Loucy (cell line): Measurements from ENCODE around the gene BCO2.
"Not testable (repeated sequence)": the region's sequence is repeated elsewhere in the genome, so short reads cannot be mapped to it uniquely, and the experiment has no call there.

ENCODE experiments used
- H2AFZ ChIP-seq: fragments of 200-600 bp; sonication (generic); 2 replicates; pipeline ENCODE4 v1.6.0; 2016; ENCODE audit warnings: antibody characterized with exemption, mild to moderate bottlenecking, low read length, moderate library complexity
- H3F3A ChIP-seq: fragments of 200-600 bp; 2 replicates; pipeline ENCODE4 v1.6.0; 2016; ENCODE audit warnings: antibody characterized with exemption, low read depth, mild to moderate bottlenecking
- H3K27me3 ChIP-seq: fragments of 200-600 bp; sonication (generic); 2 replicates; pipeline ENCODE4 v1.6.1; 2014; ENCODE audit warnings: low read length, mild to moderate bottlenecking; ENCODE audit not compliant: insufficient read depth, poor library complexity, severe bottlenecking
- H3K36me3 ChIP-seq: fragments of 200-600 bp; sonication (generic); 2 replicates; pipeline ENCODE4 v1.6.1; 2016; ENCODE audit warnings: low read length; ENCODE audit not compliant: insufficient read depth
- H3K4me1 ChIP-seq: fragments of 200-600 bp; sonication (generic); 2 replicates; pipeline ENCODE4 v1.5.1; 2014; ENCODE audit warnings: low read length, mild to moderate bottlenecking; ENCODE audit not compliant: insufficient read depth, poor library complexity, severe bottlenecking
- H3K4me2 ChIP-seq: fragments of 200-600 bp; sonication (generic); 2 replicates; pipeline ENCODE4 v1.6.0; 2014; ENCODE audit warnings: antibody characterized with exemption, low read length, low read depth, mild to moderate bottlenecking; ENCODE audit not compliant: poor library complexity, severe bottlenecking
- H3K4me3 ChIP-seq: fragments of 200-600 bp; sonication (generic); 2 replicates; pipeline ENCODE4 v1.5.1; 2014; ENCODE audit warnings: low read length, mild to moderate bottlenecking, mixed read lengths; ENCODE audit not compliant: poor library complexity, severe bottlenecking
- H3K79me2 ChIP-seq: fragments of 200-600 bp; sonication (generic); 2 replicates; pipeline ENCODE4 v1.6.1; 2014; ENCODE audit warnings: low read length; ENCODE audit not compliant: insufficient read depth
- H3K9ac ChIP-seq: fragments of 200-600 bp; sonication (generic); 2 replicates; pipeline ENCODE4 v1.6.0; 2014; ENCODE audit warnings: mild to moderate bottlenecking, low read depth, low read length, moderate library complexity; ENCODE audit not compliant: poor library complexity, severe bottlenecking
- H3K9me2 ChIP-seq: fragments of 200-600 bp; sonication (generic); replicated peaks from 2 replicates; pipeline ENCODE4 v1.6.1; 2016; ENCODE audit warnings: low read depth, low read length, mixed read lengths
- H3K9me3 ChIP-seq: fragments of 200-600 bp; sonication (generic); 2 replicates; pipeline ENCODE4 v1.6.1; 2014; ENCODE audit warnings: mild to moderate bottlenecking, antibody characterized with exemption, low read length, low read depth; ENCODE audit not compliant: insufficient read depth
- H4K20me1 ChIP-seq: fragments of 200-600 bp; sonication (generic); 2 replicates; pipeline ENCODE4 v1.6.0; 2014; ENCODE audit warnings: antibody characterized with exemption, low read length, mild to moderate bottlenecking; ENCODE audit not compliant: insufficient read depth, poor library complexity, severe bottlenecking
- EZH2phosphoT487 ChIP-seq: fragments of 200-600 bp; IDR thresholded peaks from 2 replicates; pipeline ENCODE4 v1.6.1; 2018; ENCODE audit warnings: antibody characterized with exemption, mild to moderate bottlenecking, moderate library complexity, borderline replicate concordance
- TF ChIP-seq, protein P1 (sequence below): fragments of 200-600 bp; sonication (generic); conservative IDR thresholded peaks from 2 replicates; pipeline ENCODE4 v1.5.1; 2014; ENCODE audit warnings: mild to moderate bottlenecking, antibody characterized with exemption, low read length

BCO2 gene

DNA sequence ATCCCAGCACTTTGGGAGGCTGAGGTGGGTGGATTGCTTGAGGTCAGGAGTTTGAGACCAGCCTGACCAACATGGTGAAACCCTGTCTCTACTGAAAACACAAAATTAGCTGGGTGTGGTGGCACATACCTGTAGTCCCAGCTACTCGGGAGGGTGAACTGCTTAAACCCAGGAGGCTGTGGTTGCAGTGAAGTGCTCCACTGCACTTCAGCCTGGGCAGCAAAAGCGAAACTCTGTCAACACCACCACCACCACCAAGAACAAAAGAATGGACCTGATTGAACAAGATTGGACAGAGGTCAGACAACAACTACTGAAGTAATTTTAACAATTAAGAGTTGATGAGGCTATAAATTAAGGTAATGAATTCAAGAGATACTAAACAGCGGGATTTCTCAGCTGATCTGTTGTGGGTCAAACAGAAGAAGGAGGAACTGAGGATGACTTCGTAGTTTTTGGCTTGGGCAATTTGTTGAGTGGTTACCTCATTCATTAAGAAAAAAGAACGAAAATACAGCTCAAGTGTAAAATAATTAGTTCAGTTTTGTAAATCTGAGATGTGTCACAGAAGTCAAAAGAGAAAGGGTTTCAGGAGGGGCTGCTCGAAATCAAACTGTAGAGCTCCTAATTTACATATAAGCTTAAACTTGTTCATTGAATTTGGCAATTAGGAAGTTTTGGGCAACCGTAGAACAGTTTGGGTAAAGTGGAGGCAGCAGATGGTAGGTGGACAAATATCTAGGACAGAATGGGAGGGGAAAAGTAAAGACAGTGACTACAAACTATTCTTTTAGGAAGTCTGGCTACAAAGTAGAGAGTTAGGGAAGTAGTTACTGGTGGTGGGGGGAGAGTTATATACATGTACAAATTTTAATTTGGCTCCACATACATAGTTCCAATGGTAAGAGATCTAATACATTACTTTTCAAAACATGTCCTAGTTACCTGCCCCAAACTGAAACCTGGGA is 15.9 kb upstream of the BCO2 start:
- no peak overlapping the region for H3K4me2 ChIP-seq
- 0 out of 2 replicates have a peak overlapping the region, but pooled peaks have one; percentile 11 for H2AFZ ChIP-seq
- TF ChIP-seq EZH2phosphoT487 = no peak
- TF ChIP-seq, protein P1, sequence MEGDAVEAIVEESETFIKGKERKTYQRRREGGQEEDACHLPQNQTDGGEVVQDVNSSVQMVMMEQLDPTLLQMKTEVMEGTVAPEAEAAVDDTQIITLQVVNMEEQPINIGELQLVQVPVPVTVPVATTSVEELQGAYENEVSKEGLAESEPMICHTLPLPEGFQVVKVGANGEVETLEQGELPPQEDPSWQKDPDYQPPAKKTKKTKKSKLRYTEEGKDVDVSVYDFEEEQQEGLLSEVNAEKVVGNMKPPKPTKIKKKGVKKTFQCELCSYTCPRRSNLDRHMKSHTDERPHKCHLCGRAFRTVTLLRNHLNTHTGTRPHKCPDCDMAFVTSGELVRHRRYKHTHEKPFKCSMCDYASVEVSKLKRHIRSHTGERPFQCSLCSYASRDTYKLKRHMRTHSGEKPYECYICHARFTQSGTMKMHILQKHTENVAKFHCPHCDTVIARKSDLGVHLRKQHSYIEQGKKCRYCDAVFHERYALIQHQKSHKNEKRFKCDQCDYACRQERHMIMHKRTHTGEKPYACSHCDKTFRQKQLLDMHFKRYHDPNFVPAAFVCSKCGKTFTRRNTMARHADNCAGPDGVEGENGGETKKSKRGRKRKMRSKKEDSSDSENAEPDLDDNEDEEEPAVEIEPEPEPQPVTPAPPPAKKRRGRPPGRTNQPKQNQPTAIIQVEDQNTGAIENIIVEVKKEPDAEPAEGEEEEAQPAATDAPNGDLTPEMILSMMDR = no peak
- H3K27me3 ChIP-seq = no peaks in the 10 kb centered on the region
- H3K79me2 ChIP-seq = no peaks in the 10 kb centered on the region
- H3K36me3 ChIP-seq = no peaks in the 10 kb centered on the region
- no peaks in the 10 kb centered on the region for H4K20me1 ChIP-seq
- no peaks in the 10 kb centered on the region for H3K9me2 ChIP-seq
- no peak overlapping the region for H3K9ac ChIP-seq
- H3K4me1 ChIP-seq = no peaks in the 10 kb centered on the region
- H3K4me3 ChIP-seq = no peak overlapping the region
- no peaks in the 10 kb centered on the region for H3K9me3 ChIP-seq
- no peaks in the 10 kb centered on the region for H3F3A ChIP-seq

DNA sequence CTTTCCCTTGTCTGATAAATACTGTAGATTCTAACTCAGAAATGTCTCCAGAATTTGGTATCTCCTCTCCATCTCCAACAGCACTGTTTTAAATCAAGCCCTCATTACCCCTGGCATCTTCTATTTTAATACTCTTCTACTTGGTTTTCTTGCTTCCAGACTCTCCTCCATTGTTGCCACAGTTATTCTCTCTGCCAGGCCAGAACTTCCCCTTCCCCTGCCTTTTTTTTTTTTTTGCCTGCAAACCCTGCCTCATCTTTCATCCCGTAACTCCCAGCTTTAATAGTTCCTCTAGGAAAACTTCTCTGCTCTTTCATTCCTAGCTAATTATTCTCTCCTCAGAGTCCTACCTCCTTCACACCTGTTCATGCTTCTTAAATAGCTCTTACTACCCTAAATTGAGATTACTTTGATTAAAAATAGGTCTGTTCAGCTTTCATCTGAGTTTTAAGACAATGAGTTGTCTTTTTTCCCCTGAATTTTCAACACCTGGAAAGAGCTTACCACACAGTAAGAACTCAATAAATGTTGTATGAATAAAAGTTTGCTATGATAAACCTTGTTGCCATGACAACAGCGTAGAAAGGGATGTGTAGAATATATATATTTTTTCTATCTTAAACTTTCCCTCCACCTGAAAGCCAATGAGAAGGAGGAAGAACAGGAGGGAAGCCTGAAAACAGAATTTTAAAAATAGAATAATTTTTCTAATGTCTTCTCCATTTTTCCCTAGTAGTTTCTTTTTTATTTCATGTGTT is 15.0 kb upstream of the BCO2 start:
- H3K4me2 ChIP-seq = no peak overlapping the region
- no peaks in the 10 kb centered on the region for H3F3A ChIP-seq
- TF ChIP-seq, protein P1 = no peak
- no peak for TF ChIP-seq EZH2phosphoT487
- H3K9ac ChIP-seq = no peak overlapping the region
- peaks cover 9% of the 10 kb centered on the region for H3K4me1 ChIP-seq
- H2AFZ ChIP-seq = 0 out of 2 replicates have a peak overlapping the region, but pooled peaks have one; percentile 11
- no peaks in the 10 kb centered on the region for H3K27me3 ChIP-seq
- no peaks in the 10 kb centered on the region for H3K79me2 ChIP-seq
- no peaks in the 10 kb centered on the region for H3K9me2 ChIP-seq
- no peak overlapping the region for H3K4me3 ChIP-seq
- no peaks in the 10 kb centered on the region for H3K36me3 ChIP-seq
- no peaks in the 10 kb centered on the region for H4K20me1 ChIP-seq
- no peaks in the 10 kb centered on the region for H3K9me3 ChIP-seq

DNA sequence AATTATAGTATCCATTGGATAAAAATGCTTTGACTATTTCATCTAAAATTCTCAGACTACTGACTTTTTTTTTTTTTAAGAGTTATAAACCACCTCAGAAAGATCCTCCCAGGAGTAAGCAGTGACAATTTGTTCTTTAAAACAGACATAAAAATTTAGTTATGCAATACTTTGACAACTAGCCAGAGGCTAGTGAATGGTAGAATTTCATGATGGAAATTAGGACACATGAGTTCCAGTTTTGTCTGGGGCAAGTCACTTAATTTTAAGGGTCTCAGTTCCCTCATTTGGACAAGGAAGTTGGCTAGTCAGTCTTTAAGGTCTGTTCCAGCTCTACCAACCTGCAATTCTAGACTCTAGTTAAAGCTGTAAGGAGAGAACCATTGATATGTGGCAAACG is 14.3 kb upstream of the BCO2 start:
- Histone ChIP-seq H3K27me3 (no peaks in the 10 kb centered on the region), H3K4me1 (peaks cover 11% of the 10 kb centered on the region), H3K4me3 (no peak overlapping the region), H3K79me2 (no peaks in the 10 kb centered on the region), H2AFZ (no peak overlapping the region), H3K9me2 (no peaks in the 10 kb centered on the region), H3K4me2 (no peak overlapping the region), H3K36me3 (no peaks in the 10 kb centered on the region), H3F3A (no peaks in the 10 kb centered on the region), H3K9me3 (no peaks in the 10 kb centered on the region), H3K9ac (no peak overlapping the region), H4K20me1 (no peaks in the 10 kb centered on the region)
- TF ChIP-seq, protein P1 = no peak
- no peak for TF ChIP-seq EZH2phosphoT487

DNA sequence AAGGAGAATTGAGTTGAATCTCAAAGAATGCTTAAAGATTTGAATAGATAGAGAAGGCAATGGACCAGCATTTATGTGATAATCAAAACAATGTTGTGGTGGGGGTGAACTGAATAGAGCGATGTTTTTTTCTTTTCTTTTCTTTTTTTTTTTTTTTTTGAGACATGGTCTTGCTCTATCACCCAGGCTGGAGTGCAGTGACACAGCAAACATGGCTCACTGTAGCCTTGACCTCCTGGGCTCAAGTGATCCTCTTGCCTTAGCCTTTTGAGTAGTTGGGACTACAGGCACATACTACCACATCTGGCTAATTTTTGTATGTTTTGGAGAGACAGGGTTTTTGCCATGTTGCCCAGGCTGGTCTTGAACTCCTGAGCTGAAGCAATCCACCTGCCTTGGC is 13.1 kb upstream of the BCO2 start:
- not testable (repeated sequence) for H3K9me3 ChIP-seq, H2AFZ ChIP-seq, H3K9me2 ChIP-seq, H3K79me2 ChIP-seq, H3K36me3 ChIP-seq, H3K9ac ChIP-seq, H3K27me3 ChIP-seq, H3F3A ChIP-seq, H3K4me3 ChIP-seq, H3K4me2 ChIP-seq, H4K20me1 ChIP-seq
- peaks cover 11% of the 10 kb centered on the region for H3K4me1 ChIP-seq
